T-helper 17 cell (primary cell): ENCODE measurements around the gene RIMS1. TPM values are rescaled to one million over a fixed set of nuclear protein-coding genes. Genes with fewer than 3 reads are reported as not detected.

Experiments used
- ATAC-seq: fragments of 150-1000 bp; cut with Tn5 transposase; 2 replicates; pipeline ENCODE4 v1.10.0; 2021; ENCODE audit warnings: mild to moderate bottlenecking, moderate library complexity
- DNase-seq, 3 donors: peaks; one replicate each; pipeline versions ENCODE4 v3.0.0 to v3.0.0-alpha.2; 2020 to 2021
- H3K9me3 ChIP-seq: one replicate; pipeline ENCODE4 v1.7.0; 2013; ENCODE audit warnings: low read length, mild to moderate bottlenecking; ENCODE audit not compliant: control insufficient read depth, poor library complexity, severe bottlenecking
- H3K27ac Mint-ChIP-seq: one replicate; pipeline ENCODE4 v1.8.0; 2022; ENCODE audit warnings: mild to moderate bottlenecking, moderate library complexity, mixed read lengths
- H3K27me3 Mint-ChIP-seq: one replicate; pipeline ENCODE4 v1.8.0; 2022; ENCODE audit warnings: mixed read lengths
- H3K36me3 Mint-ChIP-seq: one replicate; pipeline ENCODE4 v1.8.0; 2022; ENCODE audit warnings: low read depth, mixed read lengths
- H3K4me1 Mint-ChIP-seq: one replicate; pipeline ENCODE4 v1.8.0; 2022; ENCODE audit warnings: mild to moderate bottlenecking, mixed read lengths
- H3K4me3 Mint-ChIP-seq: one replicate; pipeline ENCODE4 v1.8.0; 2022; ENCODE audit warnings: mild to moderate bottlenecking, moderate library complexity, mixed read lengths
- total RNA-seq, 4 donors: library from RNA in 2 of 4; stranded (reverse) in 2 of 4; gene quantifications; one replicate each; pipeline ENCODE4 v1.2.3 and lab custom pipeline; 2022 to 2026

Gene RIMS1
- total RNA-seq, 2 donors from 2014 or later = not detected

- peaks cover 23% of the 10 kb centered on the region for H3K27me3 Mint-ChIP-seq
- H3K9me3 ChIP-seq = no peaks in the 10 kb centered on the region
- H3K4me3 Mint-ChIP-seq = peak overlapping the region; percentile 5
- H3K4me1 Mint-ChIP-seq = no peaks in the 10 kb centered on the region
- H3K27ac Mint-ChIP-seq = no peak overlapping the region
- DNase-seq (no peak), ATAC-seq (no peak)
- H3K36me3 Mint-ChIP-seq = peaks cover 2% of the 10 kb centered on the region
These were observed 296.2 kb downstream of the RIMS1 start for GRCh38 chr6:72182337-72183246.

GRCh38 chr6:72203983-72204382 is 317.6 kb downstream of the RIMS1 start:
- Mint-ChIP-seq H3K4me1 (no peaks in the 10 kb centered on the region), H3K4me3 (no peak overlapping the region), H3K27me3 (no peaks in the 10 kb centered on the region), H3K27ac (no peak overlapping the region), H3K36me3 (no peaks in the 10 kb centered on the region)
- no peak for DNase-seq
- no peaks in the 10 kb centered on the region for H3K9me3 ChIP-seq
- ATAC-seq = no peak

GRCh38 chr6:72205500-72205899 is 319.1 kb downstream of the RIMS1 start:
- Mint-ChIP-seq H3K4me1 (no peaks in the 10 kb centered on the region), H3K27me3 (no peaks in the 10 kb centered on the region), H3K36me3 (no peaks in the 10 kb centered on the region), H3K4me3 (no peak overlapping the region), H3K27ac (no peak overlapping the region)
- ATAC-seq (no peak), DNase-seq (no peak)
- no peaks in the 10 kb centered on the region for H3K9me3 ChIP-seq

GRCh38 chr6:72206606-72207005 is 320.3 kb downstream of the RIMS1 start:
- no peak for DNase-seq
- no peaks in the 10 kb centered on the region for H3K4me1 Mint-ChIP-seq
- H3K27ac Mint-ChIP-seq = no peak overlapping the region
- H3K36me3 Mint-ChIP-seq = no peaks in the 10 kb centered on the region
- H3K9me3 ChIP-seq = no peaks in the 10 kb centered on the region
- H3K4me3 Mint-ChIP-seq = no peak overlapping the region
- H3K27me3 Mint-ChIP-seq = no peaks in the 10 kb centered on the region
- ATAC-seq = no peak

GRCh38 chr6:72212686-72213085 is 326.3 kb downstream of the RIMS1 start:
- Mint-ChIP-seq H3K4me3 (no peak overlapping the region), H3K27me3 (no peaks in the 10 kb centered on the region), H3K4me1 (no peaks in the 10 kb centered on the region), H3K36me3 (no peaks in the 10 kb centered on the region), H3K27ac (no peak overlapping the region)
- no peaks in the 10 kb centered on the region for H3K9me3 ChIP-seq
- ATAC-seq = no peak
- no peak for DNase-seq

- no peaks in the 10 kb centered on the region for H3K9me3 ChIP-seq
- Mint-ChIP-seq H3K4me3 (no peak overlapping the region), H3K36me3 (no peaks in the 10 kb centered on the region), H3K4me1 (no peaks in the 10 kb centered on the region), H3K27ac (no peak overlapping the region), H3K27me3 (no peaks in the 10 kb centered on the region)
- DNase-seq = no peak
- no peak for ATAC-seq
These were observed 327.3 kb downstream of the RIMS1 start for GRCh38 chr6:72213654-72214053.

- no peaks in the 10 kb centered on the region for H3K27me3 Mint-ChIP-seq
- H3K4me1 Mint-ChIP-seq = no peaks in the 10 kb centered on the region
- DNase-seq (no peak), ATAC-seq (no peak)
- H3K27ac Mint-ChIP-seq = no peak overlapping the region
- no peaks in the 10 kb centered on the region for H3K9me3 ChIP-seq
- H3K4me3 Mint-ChIP-seq = no peak overlapping the region
- no peaks in the 10 kb centered on the region for H3K36me3 Mint-ChIP-seq
These were observed 330.1 kb downstream of the RIMS1 start for GRCh38 chr6:72216222-72217068.

- ATAC-seq = no peak
- no peaks in the 10 kb centered on the region for H3K36me3 Mint-ChIP-seq
- no peak overlapping the region for H3K4me3 Mint-ChIP-seq
- H3K27me3 Mint-ChIP-seq = no peaks in the 10 kb centered on the region
- no peak overlapping the region for H3K27ac Mint-ChIP-seq
- H3K9me3 ChIP-seq = no peaks in the 10 kb centered on the region
- no peak for DNase-seq
- H3K4me1 Mint-ChIP-seq = no peaks in the 10 kb centered on the region
These were observed 331.3 kb downstream of the RIMS1 start for GRCh38 chr6:72217626-72218025.

- no peak overlapping the region for H3K4me3 Mint-ChIP-seq
- DNase-seq (no peak), ATAC-seq (no peak)
- H3K9me3 ChIP-seq = no peaks in the 10 kb centered on the region
- H3K4me1 Mint-ChIP-seq = no peaks in the 10 kb centered on the region
- H3K27ac Mint-ChIP-seq = no peak overlapping the region
- H3K36me3 Mint-ChIP-seq = no peaks in the 10 kb centered on the region
- no peaks in the 10 kb centered on the region for H3K27me3 Mint-ChIP-seq
These were observed 331.8 kb downstream of the RIMS1 start for GRCh38 chr6:72218125-72218524.

- Mint-ChIP-seq H3K27ac (no peak overlapping the region), H3K36me3 (no peaks in the 10 kb centered on the region), H3K4me1 (no peaks in the 10 kb centered on the region), H3K27me3 (no peaks in the 10 kb centered on the region), H3K4me3 (no peak overlapping the region)
- ATAC-seq = no peak
- no peaks in the 10 kb centered on the region for H3K9me3 ChIP-seq
- no peak for DNase-seq
These were observed 333.2 kb downstream of the RIMS1 start for GRCh38 chr6:72219536-72219935.

GRCh38 chr6:72238021-72238420 is 351.7 kb downstream of the RIMS1 start:
- Mint-ChIP-seq H3K4me3 (no peak overlapping the region), H3K36me3 (peaks cover 2% of the 10 kb centered on the region), H3K27me3 (no peaks in the 10 kb centered on the region), H3K27ac (no peak overlapping the region), H3K4me1 (no peaks in the 10 kb centered on the region)
- ATAC-seq = no peak
- DNase-seq = no peak
- no peaks in the 10 kb centered on the region for H3K9me3 ChIP-seq

GRCh38 chr6:72238900-72239299 is 352.6 kb downstream of the RIMS1 start:
- no peak for ATAC-seq
- Mint-ChIP-seq H3K4me3 (no peak overlapping the region), H3K4me1 (no peaks in the 10 kb centered on the region), H3K27me3 (no peaks in the 10 kb centered on the region), H3K27ac (no peak overlapping the region), H3K36me3 (peaks cover 2% of the 10 kb centered on the region)
- H3K9me3 ChIP-seq = no peaks in the 10 kb centered on the region
- no peak for DNase-seq

- H3K4me1 Mint-ChIP-seq = no peaks in the 10 kb centered on the region
- no peak overlapping the region for H3K27ac Mint-ChIP-seq
- DNase-seq (no peak), ATAC-seq (no peak)
- no peaks in the 10 kb centered on the region for H3K9me3 ChIP-seq
- no peaks in the 10 kb centered on the region for H3K36me3 Mint-ChIP-seq
- H3K27me3 Mint-ChIP-seq = no peaks in the 10 kb centered on the region
- H3K4me3 Mint-ChIP-seq = no peak overlapping the region
These were observed 359.2 kb downstream of the RIMS1 start for GRCh38 chr6:72245565-72245964.
